ENCODE data around the gene CIROP.
A peak's percentile ranks its signal among the peaks of the same experiment; 100 is the strongest.

CIROP gene

GRCh38 chr14:23091294-23092225, 13.2 kb downstream of the CIROP start:
- no peak overlapping the region for H3K9ac ChIP-seq (ENCODE audit: low read length)
- no peak overlapping the region for H3K4me3 ChIP-seq (ENCODE audit: low read depth, low read length)
- H3K36me3 ChIP-seq (ENCODE audit: control insufficient read depth, insufficient read depth, low read length) = peaks cover 67% of the 10 kb centered on the region
- no peaks in the 10 kb centered on the region for H3K27me3 ChIP-seq (ENCODE audit: control insufficient read depth, insufficient read depth, low read length)
- no peaks in the 10 kb centered on the region for H3K9me3 ChIP-seq (ENCODE audit: control insufficient read depth, insufficient read depth, low read depth, low read length)
- no peak overlapping the region for H3K27ac ChIP-seq (ENCODE audit: low read depth, low read length)
- peaks cover 4% of the 10 kb centered on the region for H3K4me1 ChIP-seq (ENCODE audit: control insufficient read depth, insufficient read depth, low read length)

GRCh38 chr14:23090254-23090636, 14.5 kb downstream of the CIROP start:
- Histone ChIP-seq H3K4me3 (ENCODE audit: low read depth, low read length) (no peak overlapping the region), H3K27me3 (ENCODE audit: control insufficient read depth, insufficient read depth, low read length) (no peaks in the 10 kb centered on the region), H3K4me1 (ENCODE audit: control insufficient read depth, insufficient read depth, low read length) (peaks cover 4% of the 10 kb centered on the region), H3K27ac (ENCODE audit: low read depth, low read length) (no peak overlapping the region), H3K36me3 (ENCODE audit: control insufficient read depth, insufficient read depth, low read length) (peaks cover 81% of the 10 kb centered on the region), H3K9ac (ENCODE audit: low read length) (no peak overlapping the region), H3K9me3 (ENCODE audit: control insufficient read depth, insufficient read depth, low read depth, low read length) (no peaks in the 10 kb centered on the region)

GRCh38 chr14:23089498-23090253, 15.1 kb downstream of the CIROP start:
- no peak overlapping the region for H3K27ac ChIP-seq (ENCODE audit: low read depth, low read length)
- H3K36me3 ChIP-seq (ENCODE audit: control insufficient read depth, insufficient read depth, low read length) = peaks cover 86% of the 10 kb centered on the region
- no peaks in the 10 kb centered on the region for H3K9me3 ChIP-seq (ENCODE audit: control insufficient read depth, insufficient read depth, low read depth, low read length)
- H3K27me3 ChIP-seq (ENCODE audit: control insufficient read depth, insufficient read depth, low read length) = no peaks in the 10 kb centered on the region
- H3K4me3 ChIP-seq (ENCODE audit: low read depth, low read length) = no peak overlapping the region
- H3K4me1 ChIP-seq (ENCODE audit: control insufficient read depth, insufficient read depth, low read length) = peaks cover 4% of the 10 kb centered on the region
- H3K9ac ChIP-seq (ENCODE audit: low read length) = no peak overlapping the region

- H3K36me3 ChIP-seq (ENCODE audit: control insufficient read depth, insufficient read depth, low read length) = peaks cover 96% of the 10 kb centered on the region
Observed at GRCh38 chr14:23086565-23086964, 18.2 kb downstream of the CIROP start.

GRCh38 chr14:23085458-23085857, 19.3 kb downstream of the CIROP start:
- peaks cover 98% of the 10 kb centered on the region for H3K36me3 ChIP-seq (ENCODE audit: control insufficient read depth, insufficient read depth, low read length)
- no peaks in the 10 kb centered on the region for H3K4me1 ChIP-seq (ENCODE audit: control insufficient read depth, insufficient read depth, low read length)
- no peaks in the 10 kb centered on the region for H3K27me3 ChIP-seq (ENCODE audit: control insufficient read depth, insufficient read depth, low read length)
- no peak overlapping the region for H3K9ac ChIP-seq (ENCODE audit: low read length)
- no peak overlapping the region for H3K27ac ChIP-seq (ENCODE audit: low read depth, low read length)
- no peaks in the 10 kb centered on the region for H3K9me3 ChIP-seq (ENCODE audit: control insufficient read depth, insufficient read depth, low read depth, low read length)
- H3K4me3 ChIP-seq (ENCODE audit: low read depth, low read length) = no peak overlapping the region

More at GRCh38 chr14:23086565-23086964, 18.2 kb downstream of the CIROP start:
- no peaks in the 10 kb centered on the region for H3K27me3 ChIP-seq (ENCODE audit: control insufficient read depth, insufficient read depth, low read length)
- no peaks in the 10 kb centered on the region for H3K9me3 ChIP-seq (ENCODE audit: control insufficient read depth, insufficient read depth, low read depth, low read length)
- no peak overlapping the region for H3K4me3 ChIP-seq (ENCODE audit: low read depth, low read length)
- no peak overlapping the region for H3K9ac ChIP-seq (ENCODE audit: low read length)
- no peaks in the 10 kb centered on the region for H3K4me1 ChIP-seq (ENCODE audit: control insufficient read depth, insufficient read depth, low read length)
- no peak overlapping the region for H3K27ac ChIP-seq (ENCODE audit: low read depth, low read length)

GRCh38 chr14:23080474-23080873, 24.3 kb downstream of the CIROP start:
- Histone ChIP-seq H3K9me3 (ENCODE audit: control insufficient read depth, insufficient read depth, low read depth, low read length) (no peaks in the 10 kb centered on the region), H3K27me3 (ENCODE audit: control insufficient read depth, insufficient read depth, low read length) (no peaks in the 10 kb centered on the region), H3K36me3 (ENCODE audit: control insufficient read depth, insufficient read depth, low read length) (peaks cover 98% of the 10 kb centered on the region), H3K27ac (ENCODE audit: low read depth, low read length) (no peak overlapping the region), H3K4me3 (ENCODE audit: low read depth, low read length) (no peak overlapping the region), H3K4me1 (ENCODE audit: control insufficient read depth, insufficient read depth, low read length) (peaks cover 9% of the 10 kb centered on the region; the same call in 1 of the 2 replicates), H3K9ac (ENCODE audit: low read length) (no peak overlapping the region)

GRCh38 chr14:23079716-23080115, 25.1 kb downstream of the CIROP start:
- no peaks in the 10 kb centered on the region for H3K27me3 ChIP-seq (ENCODE audit: control insufficient read depth, insufficient read depth, low read length)
- H3K36me3 ChIP-seq (ENCODE audit: control insufficient read depth, insufficient read depth, low read length) = peaks cover 98% of the 10 kb centered on the region
- no peak overlapping the region for H3K4me3 ChIP-seq (ENCODE audit: low read depth, low read length)
- H3K27ac ChIP-seq (ENCODE audit: low read depth, low read length) = no peak overlapping the region
- peaks cover 9% of the 10 kb centered on the region; the same call in 1 of the 2 replicates for H3K4me1 ChIP-seq (ENCODE audit: control insufficient read depth, insufficient read depth, low read length)
- no peak overlapping the region for H3K9ac ChIP-seq (ENCODE audit: low read length)
- no peaks in the 10 kb centered on the region for H3K9me3 ChIP-seq (ENCODE audit: control insufficient read depth, insufficient read depth, low read depth, low read length)

GRCh38 chr14:23078692-23079116, 26.1 kb downstream of the CIROP start:
- peaks cover 94% of the 10 kb centered on the region for H3K36me3 ChIP-seq (ENCODE audit: control insufficient read depth, insufficient read depth, low read length)
- no peak overlapping the region for H3K27ac ChIP-seq (ENCODE audit: low read depth, low read length)
- no peak overlapping the region for H3K9ac ChIP-seq (ENCODE audit: low read length)
- no peaks in the 10 kb centered on the region for H3K27me3 ChIP-seq (ENCODE audit: control insufficient read depth, insufficient read depth, low read length)
- no peak overlapping the region for H3K4me3 ChIP-seq (ENCODE audit: low read depth, low read length)
- H3K4me1 ChIP-seq (ENCODE audit: control insufficient read depth, insufficient read depth, low read length) = peaks cover 9% of the 10 kb centered on the region; the same call in 1 of the 2 replicates
- no peaks in the 10 kb centered on the region for H3K9me3 ChIP-seq (ENCODE audit: control insufficient read depth, insufficient read depth, low read depth, low read length)

GRCh38 chr14:23077962-23078361, 26.8 kb downstream of the CIROP start:
- H3K9me3 ChIP-seq (ENCODE audit: control insufficient read depth, insufficient read depth, low read depth, low read length) = no peaks in the 10 kb centered on the region
- H3K4me1 ChIP-seq (ENCODE audit: control insufficient read depth, insufficient read depth, low read length) = peaks cover 10% of the 10 kb centered on the region
- H3K9ac ChIP-seq (ENCODE audit: low read length) = no peak overlapping the region
- no peak overlapping the region for H3K27ac ChIP-seq (ENCODE audit: low read depth, low read length)
- peaks cover 91% of the 10 kb centered on the region for H3K36me3 ChIP-seq (ENCODE audit: control insufficient read depth, insufficient read depth, low read length)
- H3K27me3 ChIP-seq (ENCODE audit: control insufficient read depth, insufficient read depth, low read length) = no peaks in the 10 kb centered on the region
- H3K4me3 ChIP-seq (ENCODE audit: low read depth, low read length) = no peak overlapping the region

GRCh38 chr14:23076785-23077408, 27.9 kb downstream of the CIROP start:
- Histone ChIP-seq H3K27me3 (ENCODE audit: control insufficient read depth, insufficient read depth, low read length) (no peaks in the 10 kb centered on the region), H3K4me1 (ENCODE audit: control insufficient read depth, insufficient read depth, low read length) (peaks cover 20% of the 10 kb centered on the region), H3K9ac (ENCODE audit: low read length) (no peak overlapping the region), H3K4me3 (ENCODE audit: low read depth, low read length) (no peak overlapping the region), H3K36me3 (ENCODE audit: control insufficient read depth, insufficient read depth, low read length) (peaks cover 90% of the 10 kb centered on the region), H3K27ac (ENCODE audit: low read depth, low read length) (0 out of 2 replicates have a peak overlapping the region, but pooled peaks have one; percentile 22), H3K9me3 (ENCODE audit: control insufficient read depth, insufficient read depth, low read depth, low read length) (no peaks in the 10 kb centered on the region)
